Heart right ventricle (tissue), 16 donors: ENCODE results near the gene PRICKLE2. TPM values are rescaled to one million over a fixed set of nuclear protein-coding genes. Genes with fewer than 3 reads are reported as not detected.

Source experiments
- ATAC-seq, 8 donors: fragments of 200-7000 bp; cut with Tn5 transposase; one replicate each; pipeline ENCODE4 v1.9.1; 2020; ENCODE audit warnings: mild to moderate bottlenecking in 8 of 8, moderate library complexity in 8 of 8, moderate number of reproducible peaks in 1 of 8
- DNase-seq, 2 donors: peaks; one replicate each; pipeline ENCODE4 v3.0.0-alpha.2; 2020
- H3K27ac ChIP-seq, 10 donors: fragments of 200-600 bp; sonication (generic) in 2 of 10; one replicate each; pipeline versions ENCODE4 v1.5.0 to v1.8.0; 2020 to 2022; ENCODE audit warnings: mild to moderate bottlenecking in 3 of 10
- H3K27me3 ChIP-seq, 7 donors: fragments of 200-600 bp; one replicate each; pipeline ENCODE4 v1.8.0; 2021 to 2022; ENCODE audit warnings: mild to moderate bottlenecking in 2 of 7
- H3K36me3 ChIP-seq, 9 donors: fragments of 200-600 bp; sonication (generic) in 1 of 9; one replicate each; pipeline versions ENCODE4 v1.5.0 to v1.8.0; 2020 to 2022; ENCODE audit warnings: mild to moderate bottlenecking in 2 of 9
- H3K4me1 ChIP-seq, 9 donors: fragments of 200-600 bp; sonication (generic) in 1 of 9; one replicate each; pipeline versions ENCODE4 v1.5.0 to v1.8.0; 2020 to 2022; ENCODE audit warnings: mild to moderate bottlenecking in 4 of 9
- H3K4me3 ChIP-seq, 10 donors: fragments of 200-600 bp; sonication (generic) in 2 of 10; one replicate each; pipeline versions ENCODE4 v1.5.0 to v1.8.0; 2020 to 2022; ENCODE audit warnings: mild to moderate bottlenecking in 7 of 10, moderate library complexity in 2 of 10
- H3K9me3 ChIP-seq, 11 donors: fragments of 200-600 bp in 10 of 11; sonication (generic) in 2 of 11; one replicate each; pipeline versions ENCODE4 v1.5.0 to v1.8.0; 2013 to 2022; ENCODE audit warnings: mild to moderate bottlenecking in 2 of 11, control low read depth in 1 of 11, moderate library complexity in 1 of 11
- CTCF ChIP-seq, 9 donors: fragments of 200-600 bp; sonication (generic) in 2 of 9; IDR thresholded peaks; one replicate each; pipeline versions ENCODE4 v1.5.0 to v1.8.0; 2021 to 2022; ENCODE audit warnings: antibody characterized with exemption in 9 of 9, mild to moderate bottlenecking in 5 of 9, moderate library complexity in 1 of 9
- WGBS, 2 donors: extraction: QIAGEN DNeasy Blood & Tissue Kit; methylation state at CpG; one replicate each; pipeline ENCODE4 v1.1.7; 2013; ENCODE audit warnings: inconsistent platforms in 1 of 2; 5-methylcytosine and 5-hydroxymethylcytosine counted together
- intact Hi-C, 10 donors: fragments of 100-400 bp; cut with DNase I; formaldehyde crosslinking; loops; one replicate each; pipeline versions ENCODE4 v1.11.1 to v1.14.2; 2022
- polyA plus RNA-seq, 2 donors: library from polyadenylated mRNA; stranded (reverse); fragments of 200-250 nt; gene quantifications; one replicate each; pipeline ENCODE4 v1.2.3, GENCODE V29; 2013
- total RNA-seq, 10 donors: library from RNA; stranded (reverse); fragmentation: NEBNext Ultra II Directional in 3 of 10; extraction: Animal tissue kit (Norgen Biotek cat#: 25700) in 3 of 10; gene quantifications; one replicate each; pipeline versions ENCODE4 v1.2.1 to v1.2.4, GENCODE V29; 2021 to 2023
- donor health status: Arrhythmogenic right ventricular cardiomyopathy.
- donor health status: ischemic (EF 13 %, LVEDD 7.1; RV severe dilation, severe dysfunction).
- donor health status: healthy with polysubstance abuse.
- donor health status: DM: no; HTN: yes; CAD: no.
- donor health status: DM: no; HTN: no; CAD: no.
- donor health status: ischemic (EF 25% LVEDD 6.9; RV normal size, moderate dysfunction).
- donor health status: ischemic (EF 25% LVEDD 5.7; RV mildly dilated, moderate dysfunction).
- donor health status: healthy.
- donor health status: DM: yes; HTN: yes; CAD: no.
- donor health status: Ischemic cardiomyopathy.
- donor health status: ischemic (EF 35%, LVEDD 5.7; RV mildly dilated, moderate dysfunction).
- donor health status: nonischemic (EF 11% LVEDD 7.7; RV severe dilation, severe dysfunction).
- donor health status: DM: yes; HTN: yes; CAD: no.
- donor health status: PGD.
- donor health status: ischemic (EF 29% LVEDD 5.4; RV normal size, mild dysfunction).
- donor health status: nonischemic (EF 23%, LVEDD 6.1; RV moderate dilation, normal function).

The PRICKLE2 gene
- total and polyA plus RNA-seq, 12 donors: 1.8 to 12.2 (median 8.1) TPM

- TF ChIP-seq CTCF (IDR thresholded peaks at IDR 0.05): no peak
- peak in 2 of 8 donors; percentile 25 to 44 for ATAC-seq
Measured at GRCh38 chr3:64259636-64260035, 34.4 kb upstream of the PRICKLE2 start.

GRCh38 chr3:64257100-64257755 lies 32.0 kb upstream of the PRICKLE2 start:
- Histone ChIP-seq H3K27me3 (no peaks in the 10 kb centered on the region), H3K36me3 (peaks cover 0 to 18% (median 0%) of the 10 kb centered on the region in 9 donors), H3K9me3 (no peaks in the 10 kb centered on the region), H3K4me3 (no peak overlapping the region), H3K4me1 (peaks cover 0 to 67% (median 16%) of the 10 kb centered on the region in 9 donors), H3K27ac (no peak overlapping the region)
- TF ChIP-seq CTCF (IDR thresholded peaks at IDR 0.05): no peak
- intact Hi-C loops: no loop called here
- DNase-seq: no peak
- ATAC-seq: peak in 3 of 8 donors; percentile 16 to 55 (median 43)

More at GRCh38 chr3:64259636-64260035, 34.4 kb upstream of the PRICKLE2 start:
- Histone ChIP-seq H3K4me1 (peaks cover 0 to 73% (median 21%) of the 10 kb centered on the region in 9 donors), H3K27ac (peak overlapping the region in 3 of 10 donors; percentile 18 to 68 (median 51)), H3K4me3 (no peak overlapping the region), H3K9me3 (no peaks in the 10 kb centered on the region), H3K27me3 (no peaks in the 10 kb centered on the region), H3K36me3 (peaks cover 0 to 8% (median 0%) of the 10 kb centered on the region in 9 donors)
- intact Hi-C loops: loop anchor here in 5 of 10 donors (5.0 to 10.0 kb wide), 4 partner anchors 32 to 135 kb away; partner anchors contain the start of gene PRICKLE2 (in 1 of the 5)
- no peak for DNase-seq
- 80 to 84% methylated on average over 2 of the region's 2 CpGs for WGBS, 2 donors

- Histone ChIP-seq H3K4me1 (peaks cover 0 to 63% (median 14%) of the 10 kb centered on the region in 9 donors), H3K27me3 (no peaks in the 10 kb centered on the region), H3K4me3 (no peak overlapping the region), H3K36me3 (peaks cover 0 to 18% (median 0%) of the 10 kb centered on the region in 9 donors), H3K9me3 (no peaks in the 10 kb centered on the region), H3K27ac (no peak overlapping the region)
- 94 to 95% methylated on average over 5 of the region's 5 CpGs for WGBS, 2 donors
- DNase-seq (no peak), ATAC-seq (no peak)
- intact Hi-C loops: no loop called here
- no peak for TF ChIP-seq CTCF (IDR thresholded peaks at IDR 0.05)
Measured at GRCh38 chr3:64255741-64256340, 30.6 kb upstream of the PRICKLE2 start.

- Histone ChIP-seq H3K36me3 (peaks cover 0 to 18% (median 0%) of the 10 kb centered on the region in 9 donors), H3K9me3 (no peaks in the 10 kb centered on the region), H3K4me3 (no peak overlapping the region), H3K27ac (no peak overlapping the region), H3K27me3 (no peaks in the 10 kb centered on the region), H3K4me1 (peaks cover 0 to 53% (median 3%) of the 10 kb centered on the region in 9 donors)
- no peak for TF ChIP-seq CTCF (IDR thresholded peaks at IDR 0.05)
- 85 to 93% methylated on average over 2 of the region's 2 CpGs for WGBS, 2 donors
- intact Hi-C loops: no loop called here
- DNase-seq (no peak), ATAC-seq (no peak)
Measured at GRCh38 chr3:64254443-64254842, 29.2 kb upstream of the PRICKLE2 start.
